Mammary epithelial cell (primary cell): ENCODE measurements around the gene ADIPOQ.
"Not testable (repeated sequence)": the region's sequence is repeated elsewhere in the genome, so short reads cannot be mapped to it uniquely, and the experiment has no call there.

Experiments used
- EZH2 ChIP-seq: IDR thresholded peaks from 2 replicates; pipeline ENCODE4 v1.6.1; 2012; ENCODE audit warnings: low read length, inconsistent platforms, borderline replicate concordance
- TF ChIP-seq, protein P1 (sequence below), 2 donors: IDR thresholded peaks in 1 of 2; conservative IDR thresholded peaks in 1 of 2; 2 replicates each; pipeline ENCODE4 v1.5.1; 2011 to 2012; ENCODE audit warnings: inconsistent platforms in 2 of 2, low read length in 2 of 2, mild to moderate bottlenecking in 2 of 2, control low read depth in 1 of 2, low read depth in 1 of 2; ENCODE audit not compliant: insufficient read depth in 1 of 2; ENCODE audit errors: extremely low read depth in 1 of 2

DNA sequence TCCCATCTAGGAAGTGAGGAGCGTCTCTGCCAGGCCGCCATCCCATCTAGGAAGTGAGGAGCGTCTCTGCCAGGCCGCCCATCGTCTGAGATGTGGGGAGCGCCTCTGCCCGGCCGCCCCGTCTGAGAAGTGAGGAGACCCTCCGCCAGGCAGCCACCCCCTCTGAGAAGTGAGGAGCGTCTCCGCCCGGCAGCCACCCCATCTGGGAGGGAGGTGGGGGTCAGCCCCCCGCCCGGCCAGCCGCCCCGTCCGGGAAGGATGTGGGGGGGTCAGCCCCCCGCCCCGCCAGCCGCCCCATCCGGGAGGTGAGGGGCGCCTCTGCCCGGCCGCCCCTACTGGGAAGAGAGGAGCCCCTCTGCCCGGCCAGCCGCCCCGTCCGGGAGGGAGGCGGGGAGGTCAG is 31.3 kb downstream of the ADIPOQ start:
- TF ChIP-seq, protein P1, sequence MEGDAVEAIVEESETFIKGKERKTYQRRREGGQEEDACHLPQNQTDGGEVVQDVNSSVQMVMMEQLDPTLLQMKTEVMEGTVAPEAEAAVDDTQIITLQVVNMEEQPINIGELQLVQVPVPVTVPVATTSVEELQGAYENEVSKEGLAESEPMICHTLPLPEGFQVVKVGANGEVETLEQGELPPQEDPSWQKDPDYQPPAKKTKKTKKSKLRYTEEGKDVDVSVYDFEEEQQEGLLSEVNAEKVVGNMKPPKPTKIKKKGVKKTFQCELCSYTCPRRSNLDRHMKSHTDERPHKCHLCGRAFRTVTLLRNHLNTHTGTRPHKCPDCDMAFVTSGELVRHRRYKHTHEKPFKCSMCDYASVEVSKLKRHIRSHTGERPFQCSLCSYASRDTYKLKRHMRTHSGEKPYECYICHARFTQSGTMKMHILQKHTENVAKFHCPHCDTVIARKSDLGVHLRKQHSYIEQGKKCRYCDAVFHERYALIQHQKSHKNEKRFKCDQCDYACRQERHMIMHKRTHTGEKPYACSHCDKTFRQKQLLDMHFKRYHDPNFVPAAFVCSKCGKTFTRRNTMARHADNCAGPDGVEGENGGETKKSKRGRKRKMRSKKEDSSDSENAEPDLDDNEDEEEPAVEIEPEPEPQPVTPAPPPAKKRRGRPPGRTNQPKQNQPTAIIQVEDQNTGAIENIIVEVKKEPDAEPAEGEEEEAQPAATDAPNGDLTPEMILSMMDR (conservative IDR thresholded peaks at IDR 0.05 in 1 of 2, IDR thresholded peaks at IDR 0.05 in 1 of 2; ENCODE audit: extremely low read depth in 1 of 2, insufficient read depth in 1 of 2, low read depth in 1 of 2, low read length in 2 of 2), result not testable (repeated sequence)
- not testable (repeated sequence) for TF ChIP-seq EZH2
